ENCODE data around the gene ABLIM2. TPM values are rescaled to one million over a fixed set of nuclear protein-coding genes. Genes with fewer than 3 reads are reported as not detected.

Gene ABLIM2
- total RNA-seq, 2 donors from 2014 or later = 5.7 to 11.2 TPM

GRCh38 chr4:7987148-7987989 lies 171.2 kb downstream of the ABLIM2 start:
- no peaks in the 10 kb centered on the region for H3K36me3 ChIP-seq

DNA sequence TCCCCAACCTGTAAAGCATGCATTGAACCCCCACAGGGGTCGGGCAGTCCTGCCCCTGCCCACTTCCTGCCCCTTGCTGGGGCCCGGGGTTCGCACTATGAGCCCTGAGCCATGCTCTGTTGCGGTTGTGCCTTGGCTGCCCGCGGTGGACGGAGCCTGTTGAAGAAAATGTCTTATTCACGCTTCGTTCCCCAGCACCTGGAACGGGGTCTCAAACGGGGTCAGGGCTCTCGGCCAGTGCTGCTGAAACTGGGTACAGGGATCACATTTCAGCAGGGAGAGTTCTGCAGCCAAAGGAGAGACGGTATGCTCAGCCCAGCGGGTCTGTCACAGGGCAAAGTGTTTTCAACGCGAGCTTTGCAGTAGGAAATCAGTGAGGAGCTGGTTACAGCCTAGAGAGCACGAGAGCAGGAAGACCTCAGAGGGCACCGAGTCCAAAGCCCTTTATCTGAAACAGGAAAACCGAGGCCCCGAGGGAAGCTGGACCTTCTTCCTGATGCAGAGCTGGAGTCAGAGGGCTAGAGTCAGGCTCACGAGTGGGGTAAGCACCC lies 172.6 kb downstream of the ABLIM2 start:
- H3K36me3 ChIP-seq = no peaks in the 10 kb centered on the region
- H3K4me3 ChIP-seq = no peak overlapping the region
- H3K9me3 ChIP-seq = no peaks in the 10 kb centered on the region
- H3K27me3 ChIP-seq = no peaks in the 10 kb centered on the region
- TF ChIP-seq CTCF (IDR thresholded peaks at IDR 0.05) = no peak
- DNase-seq (ENCODE audit: low spot score) = no peak
- no peak overlapping the region for H3K27ac ChIP-seq
- H3K4me1 ChIP-seq = peaks cover 0 to 16% of the 10 kb centered on the region in 2 donors

More at GRCh38 chr4:7987148-7987989, 171.2 kb downstream of the ABLIM2 start:
- Histone ChIP-seq H3K27me3 (no peaks in the 10 kb centered on the region), H3K27ac (no peak overlapping the region), H3K4me1 (peaks cover 0 to 16% of the 10 kb centered on the region in 2 donors), H3K4me3 (no peak overlapping the region), H3K9me3 (no peaks in the 10 kb centered on the region)
- TF ChIP-seq CTCF (IDR thresholded peaks at IDR 0.05) = peak; percentile 83 to 92
- peak; percentile 75 for DNase-seq (ENCODE audit: low spot score)

DNA sequence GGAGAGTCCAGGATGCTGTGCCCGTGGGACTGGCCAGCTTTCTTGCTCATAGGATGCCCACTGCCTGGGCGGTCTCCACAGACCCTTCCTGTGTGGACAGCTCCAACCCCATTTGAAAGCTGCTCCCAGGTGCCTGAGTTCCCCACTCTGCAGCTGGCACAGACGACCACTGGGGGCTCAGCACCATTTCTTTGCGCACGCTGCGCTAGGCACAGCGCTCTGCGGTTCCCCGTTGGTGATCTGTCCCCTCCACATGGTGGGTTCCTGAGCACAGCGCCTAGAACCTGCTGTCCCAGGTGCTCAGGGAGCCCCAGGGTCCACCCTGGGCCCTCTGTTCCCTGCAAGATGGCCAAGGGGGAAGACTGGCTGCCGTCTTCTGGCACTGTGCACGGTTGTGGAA lies 173.5 kb downstream of the ABLIM2 start:
- TF ChIP-seq CTCF (IDR thresholded peaks at IDR 0.05) = no peak
- Histone ChIP-seq H3K9me3 (no peaks in the 10 kb centered on the region), H3K4me3 (no peak overlapping the region), H3K4me1 (peaks cover 0 to 16% of the 10 kb centered on the region in 2 donors), H3K27me3 (no peaks in the 10 kb centered on the region), H3K27ac (no peak overlapping the region), H3K36me3 (no peaks in the 10 kb centered on the region)
- no peak for DNase-seq (ENCODE audit: low spot score)

DNA sequence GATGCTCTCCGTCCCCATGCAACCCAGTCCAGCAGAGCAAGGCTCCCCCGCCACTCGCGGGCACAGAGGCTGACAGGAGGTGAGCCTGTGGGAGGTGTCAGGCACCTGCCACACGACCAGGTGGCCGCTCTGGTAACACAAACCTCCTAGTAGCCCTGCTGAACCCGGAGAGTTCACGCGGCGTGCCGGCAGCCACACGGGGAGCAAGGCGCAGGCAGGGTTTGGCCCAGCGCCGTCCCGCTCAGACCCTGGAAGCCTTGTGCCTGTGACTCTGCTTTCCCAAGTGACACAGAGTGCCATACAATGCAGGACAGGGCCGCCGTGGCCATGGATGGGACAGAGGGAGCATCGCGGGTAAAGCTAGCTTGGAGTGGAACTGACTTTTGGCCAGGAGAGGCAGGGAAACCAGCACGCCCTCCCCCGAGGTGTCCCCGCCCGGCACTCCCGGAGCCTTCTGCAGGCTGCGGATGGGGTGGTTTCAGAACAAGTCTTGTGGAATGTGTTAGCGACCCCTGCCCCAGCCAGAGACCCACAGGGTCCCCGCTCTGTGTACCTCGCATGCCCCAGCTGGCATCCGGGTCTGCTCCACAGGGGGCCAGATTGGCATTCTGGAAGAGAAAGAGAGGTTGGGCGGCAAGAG lies 174.2 kb downstream of the ABLIM2 start:
- no peak overlapping the region for H3K4me3 ChIP-seq
- H3K36me3 ChIP-seq = no peaks in the 10 kb centered on the region
- H3K27ac ChIP-seq = no peak overlapping the region
- TF ChIP-seq CTCF (IDR thresholded peaks at IDR 0.05) = no peak
- no peaks in the 10 kb centered on the region for H3K27me3 ChIP-seq
- H3K9me3 ChIP-seq = no peaks in the 10 kb centered on the region
- peaks cover 0 to 16% of the 10 kb centered on the region in 2 donors for H3K4me1 ChIP-seq
- no peak for DNase-seq (ENCODE audit: low spot score)

GRCh38 chr4:7983296-7983695 lies 175.3 kb downstream of the ABLIM2 start:
- Histone ChIP-seq H3K9me3 (no peaks in the 10 kb centered on the region), H3K27ac (no peak overlapping the region), H3K36me3 (no peaks in the 10 kb centered on the region), H3K4me1 (peaks cover 0 to 26% of the 10 kb centered on the region in 2 donors), H3K27me3 (no peaks in the 10 kb centered on the region), H3K4me3 (no peak overlapping the region)
- DNase-seq (ENCODE audit: low spot score) = no peak
- no peak for TF ChIP-seq CTCF (IDR thresholded peaks at IDR 0.05)
